ENCODE data around the gene VMAC.

The VMAC gene

DNA sequence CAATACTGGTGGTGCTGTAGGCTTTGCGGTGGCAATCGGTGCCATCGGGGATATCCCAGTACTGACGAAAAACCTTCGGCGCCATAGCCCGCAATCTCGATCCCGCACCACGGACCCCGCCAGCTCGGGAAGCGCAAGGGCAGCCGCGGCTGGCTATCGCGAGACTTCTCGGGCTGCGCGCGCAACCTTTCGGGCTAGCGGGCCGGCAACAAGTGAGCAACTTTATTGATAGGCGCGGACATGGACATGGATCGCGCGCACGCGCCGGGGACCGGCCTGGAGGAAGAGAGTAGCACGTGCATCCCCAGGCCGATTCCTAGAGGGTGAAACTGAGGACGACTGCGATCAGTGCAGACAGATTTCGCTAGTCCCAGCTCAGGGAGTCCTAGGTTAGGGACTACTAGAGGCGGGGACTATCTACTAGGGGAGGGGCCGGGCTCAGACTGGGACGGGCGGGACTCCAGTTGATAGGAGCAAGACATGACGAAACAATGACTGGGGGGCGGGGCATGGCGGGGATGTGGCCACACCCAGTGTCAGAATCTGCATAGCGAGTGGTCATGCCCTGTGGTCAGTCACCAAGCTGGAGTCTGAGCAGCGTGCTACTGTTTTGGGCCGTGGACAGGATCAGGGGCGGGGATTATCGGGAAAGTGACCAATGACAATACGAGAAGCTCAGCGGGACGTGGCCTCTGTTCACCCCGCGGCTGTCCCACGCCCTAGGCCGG is 884 bp upstream of the VMAC start, which contains the start of gene NDUFA11:
Gene NDUFA11, minus strand, starts transcription at position 167 of the 728 bp plus-strand sequence. Its CDS starts 82 bp downstream, at position 85.
- peak; percentile 93 for DNase-seq (ENCODE audit: extremely low read depth in 1 of 2, low read depth in 1 of 2)

DNA sequence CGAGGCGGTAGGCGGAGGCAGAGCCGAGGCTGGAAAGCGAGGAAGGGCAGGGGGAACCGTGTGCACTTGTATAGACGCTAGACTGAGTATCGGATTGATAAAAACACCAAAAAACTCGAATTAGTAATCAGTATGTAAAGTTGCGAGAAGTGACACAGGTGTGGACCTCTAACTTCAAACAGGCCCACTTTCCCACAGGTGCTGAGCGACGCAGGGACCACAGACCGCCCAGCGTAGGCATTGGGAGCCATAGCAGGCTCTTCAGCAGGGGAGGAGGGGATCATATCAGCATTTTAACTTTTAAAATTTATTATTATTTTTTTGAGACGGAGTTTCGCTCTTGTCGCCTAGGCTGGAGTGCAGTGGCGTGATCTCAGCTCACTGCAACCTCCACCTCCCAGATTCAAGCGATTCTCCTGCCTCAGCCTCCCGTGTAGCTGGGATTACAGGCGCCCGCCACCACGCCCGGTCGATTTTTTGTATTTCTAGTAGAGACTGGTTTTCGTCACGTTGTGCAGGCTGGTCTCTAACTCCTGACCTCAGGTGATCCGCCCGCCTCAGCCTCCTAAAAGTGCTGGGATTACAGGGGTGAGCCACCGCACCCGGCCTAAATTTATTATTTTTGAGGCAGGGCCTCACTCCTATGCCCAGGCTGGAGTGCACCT is 574 bp downstream of the VMAC start:
- DNase-seq (ENCODE audit: extremely low read depth in 1 of 2, low read depth in 1 of 2): no peak

DNA sequence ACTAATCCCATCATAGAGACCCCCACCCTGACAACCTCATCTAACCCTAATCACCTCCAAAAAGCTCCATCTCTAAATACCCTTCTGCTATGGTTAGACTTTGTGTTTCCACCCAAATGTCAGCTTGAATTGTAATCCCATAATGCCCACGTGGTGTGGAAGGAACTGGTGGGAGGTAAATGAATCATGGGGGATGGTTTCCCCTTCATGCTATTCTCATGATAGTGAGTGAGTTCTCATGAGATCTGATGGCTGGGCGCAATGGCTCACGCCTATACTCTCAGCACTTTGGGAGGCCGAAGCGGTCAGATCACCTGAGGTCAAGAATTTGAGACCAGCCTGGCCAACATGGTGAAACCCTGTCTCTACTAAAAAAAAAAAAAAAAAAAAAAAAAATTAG is 2.6 kb downstream of the VMAC start:
- no peak for DNase-seq (ENCODE audit: extremely low read depth in 1 of 2, low read depth in 1 of 2)

DNA sequence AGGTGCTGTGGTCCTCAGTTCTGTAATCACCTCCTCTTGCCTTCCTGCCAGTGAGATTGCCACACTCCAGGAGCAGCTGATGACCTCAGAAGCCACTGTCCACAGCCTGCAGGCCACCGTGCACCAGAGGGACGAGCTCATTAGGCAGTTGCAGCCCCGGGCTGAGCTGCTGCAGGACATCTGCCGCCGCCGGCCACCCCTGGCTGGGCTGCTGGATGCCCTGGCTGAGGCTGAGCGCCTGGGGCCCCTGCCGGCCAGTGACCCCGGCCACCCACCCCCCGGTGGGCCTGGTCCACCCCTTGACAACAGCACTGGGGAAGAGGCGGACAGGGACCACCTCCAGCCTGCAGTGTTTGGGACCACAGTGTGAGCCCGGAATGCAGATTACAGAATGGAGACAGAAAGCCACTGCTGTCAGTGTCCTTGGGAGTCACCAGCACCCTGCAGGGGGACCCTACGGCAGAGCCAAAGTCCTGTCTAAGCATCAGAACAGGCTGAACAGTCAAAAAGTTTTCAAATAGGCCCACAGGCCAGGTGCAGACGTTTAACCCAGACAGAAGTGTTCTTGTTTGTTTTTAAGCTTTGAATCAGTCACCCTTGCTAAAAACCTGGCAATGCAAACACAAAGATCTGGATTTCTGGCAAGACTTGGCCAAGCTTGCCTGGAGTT is 4.2 kb downstream of the VMAC start:
- no peak for DNase-seq (ENCODE audit: extremely low read depth in 1 of 2, low read depth in 1 of 2)

DNA sequence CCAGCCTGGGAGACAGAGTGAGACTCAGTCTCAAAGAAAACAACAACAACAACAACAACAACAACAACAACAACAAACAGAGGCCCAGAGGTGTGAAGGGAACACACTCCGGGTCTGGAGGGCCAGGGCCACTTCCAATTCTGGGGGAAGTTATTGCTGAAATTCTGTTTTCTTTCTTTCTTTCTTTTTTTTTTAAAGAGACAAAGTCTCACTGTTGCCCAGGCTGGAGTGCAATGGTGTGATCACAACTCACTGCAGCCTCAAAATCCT is 5.9 kb downstream of the VMAC start:
- no peak for DNase-seq (ENCODE audit: extremely low read depth in 1 of 2, low read depth in 1 of 2)

DNA sequence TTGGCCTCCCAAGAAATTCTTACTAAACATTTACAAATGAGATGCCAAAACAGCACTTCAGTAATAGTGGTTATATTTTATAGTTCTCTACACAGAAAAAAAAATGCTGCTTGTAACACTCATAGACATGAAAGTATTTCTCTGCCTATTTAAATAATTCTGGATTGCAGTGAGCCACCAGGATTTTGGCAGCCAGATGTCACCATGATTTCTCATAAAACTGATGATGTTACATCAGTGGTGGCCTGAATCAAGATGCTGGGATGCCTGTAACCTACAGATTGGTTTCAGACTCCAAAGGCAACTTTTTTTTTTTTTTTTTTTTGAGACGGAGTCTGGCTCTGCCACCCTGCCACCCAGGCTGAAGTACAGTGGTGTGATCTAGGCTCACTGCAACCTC is 6.7 kb downstream of the VMAC start:
- DNase-seq (ENCODE audit: extremely low read depth in 1 of 2, low read depth in 1 of 2): no peak

DNA sequence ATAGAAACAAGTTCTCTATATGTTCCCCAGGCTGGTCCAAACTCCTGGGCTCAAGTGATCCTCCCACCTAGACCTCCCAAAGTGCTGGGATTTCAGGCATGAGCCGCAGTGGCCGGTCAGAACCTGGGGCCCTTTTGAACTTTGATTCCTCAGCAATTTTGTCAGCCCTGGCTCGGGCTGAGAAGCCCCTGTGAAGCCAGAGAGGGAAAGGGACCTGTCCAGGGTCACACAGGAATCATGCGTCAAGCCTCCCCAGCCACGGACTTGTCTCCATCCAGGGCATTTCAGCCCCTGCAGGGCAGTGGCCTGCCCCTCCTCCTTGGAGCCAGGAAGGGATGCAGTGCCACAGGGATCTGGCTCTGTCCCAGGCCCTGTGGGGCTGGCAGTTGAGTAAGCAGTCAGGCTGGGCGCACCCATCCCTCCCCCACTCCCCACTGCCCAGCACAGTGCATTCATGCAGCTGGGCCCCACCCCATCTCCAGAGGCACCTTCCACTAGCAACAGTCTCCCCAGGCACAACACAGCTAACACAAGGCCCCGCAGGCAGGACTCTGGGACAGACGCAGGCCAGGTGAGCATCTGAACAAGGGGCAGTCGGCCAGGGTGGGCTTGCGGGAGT is 9.2 kb downstream of the VMAC start, which contains the start of gene CAPS:
Gene CAPS, plus strand, starts transcription at position 516 of the 619 bp plus-strand sequence. CDS start 153 bp downstream, outside the sequence.
- no peak for DNase-seq (ENCODE audit: extremely low read depth in 1 of 2, low read depth in 1 of 2)

DNA sequence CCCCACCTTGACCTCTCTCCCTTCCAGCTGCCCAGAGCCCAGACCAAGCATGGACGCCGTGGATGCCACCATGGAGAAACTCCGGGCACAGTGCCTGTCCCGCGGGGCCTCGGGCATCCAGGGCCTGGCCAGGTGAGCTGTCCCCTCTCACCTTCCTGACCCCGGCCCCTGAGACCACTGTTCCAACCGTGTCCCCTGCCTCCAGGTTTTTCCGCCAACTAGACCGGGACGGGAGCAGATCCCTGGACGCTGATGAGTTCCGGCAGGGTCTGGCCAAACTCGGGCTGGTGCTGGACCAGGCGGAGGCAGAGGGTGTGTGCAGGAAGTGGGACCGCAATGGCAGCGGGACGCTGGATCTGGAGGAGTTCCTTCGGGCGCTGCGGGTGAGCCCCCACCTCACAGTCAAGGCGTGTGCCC is 9.7 kb downstream of the VMAC start:
- DNase-seq (ENCODE audit: extremely low read depth in 1 of 2, low read depth in 1 of 2): no peak

DNA sequence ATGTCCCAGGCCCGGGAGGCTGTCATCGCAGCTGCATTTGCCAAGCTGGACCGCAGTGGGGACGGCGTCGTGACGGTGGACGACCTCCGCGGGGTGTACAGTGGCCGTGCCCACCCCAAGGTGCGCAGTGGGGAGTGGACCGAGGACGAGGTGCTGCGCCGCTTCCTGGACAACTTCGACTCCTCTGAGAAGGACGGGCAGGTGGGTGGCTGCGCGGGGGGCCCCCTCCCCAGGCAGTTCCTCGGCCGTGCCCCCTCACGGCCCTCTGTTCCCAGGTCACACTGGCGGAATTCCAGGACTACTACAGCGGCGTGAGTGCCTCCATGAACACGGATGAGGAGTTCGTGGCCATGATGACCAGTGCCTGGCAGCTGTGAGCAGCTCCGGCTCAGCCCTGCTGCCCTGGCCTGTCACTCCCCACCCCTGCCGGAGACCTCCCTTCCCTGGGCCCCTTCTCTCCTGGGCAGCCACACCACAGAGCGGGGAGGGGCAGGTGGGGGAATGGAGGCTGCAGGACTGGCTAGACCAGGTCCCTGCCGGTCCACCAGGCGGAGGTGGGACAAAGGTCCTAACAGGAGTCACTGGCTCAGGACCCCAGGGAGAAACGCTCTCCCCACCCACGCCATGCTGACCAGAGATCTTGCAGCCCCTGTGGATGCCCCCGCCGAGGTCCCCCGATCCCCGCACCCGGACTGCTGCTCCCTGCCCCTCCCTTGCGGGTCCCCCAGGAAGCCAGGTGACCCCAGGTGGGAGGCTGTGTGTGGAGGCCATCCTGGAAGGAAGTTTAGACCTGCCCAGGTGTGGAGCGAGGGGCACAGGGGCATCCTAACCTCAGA is 10.5 kb downstream of the VMAC start:
- no peak for DNase-seq (ENCODE audit: extremely low read depth in 1 of 2, low read depth in 1 of 2)

DNA sequence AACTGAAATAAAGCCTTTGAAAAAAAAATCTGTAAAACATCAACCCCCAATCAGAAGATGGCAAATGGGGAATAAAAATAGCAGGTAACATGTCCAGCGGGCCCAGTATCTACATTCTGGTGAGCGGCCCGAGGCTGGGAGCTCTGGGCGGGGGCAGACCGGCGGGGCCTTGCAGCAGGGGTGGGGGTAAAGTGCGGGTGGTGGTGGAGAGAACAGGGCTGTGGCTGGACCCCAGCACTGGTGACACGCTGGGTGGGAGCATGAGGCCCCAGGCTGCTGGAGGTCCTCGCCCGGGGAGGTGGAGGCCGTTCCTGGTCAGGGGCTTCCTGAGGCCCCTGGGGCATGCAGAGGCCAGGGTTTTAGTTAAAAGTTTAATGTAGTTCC is 11.1 kb downstream of the VMAC start:
- DNase-seq (ENCODE audit: extremely low read depth in 1 of 2, low read depth in 1 of 2): no peak

DNA sequence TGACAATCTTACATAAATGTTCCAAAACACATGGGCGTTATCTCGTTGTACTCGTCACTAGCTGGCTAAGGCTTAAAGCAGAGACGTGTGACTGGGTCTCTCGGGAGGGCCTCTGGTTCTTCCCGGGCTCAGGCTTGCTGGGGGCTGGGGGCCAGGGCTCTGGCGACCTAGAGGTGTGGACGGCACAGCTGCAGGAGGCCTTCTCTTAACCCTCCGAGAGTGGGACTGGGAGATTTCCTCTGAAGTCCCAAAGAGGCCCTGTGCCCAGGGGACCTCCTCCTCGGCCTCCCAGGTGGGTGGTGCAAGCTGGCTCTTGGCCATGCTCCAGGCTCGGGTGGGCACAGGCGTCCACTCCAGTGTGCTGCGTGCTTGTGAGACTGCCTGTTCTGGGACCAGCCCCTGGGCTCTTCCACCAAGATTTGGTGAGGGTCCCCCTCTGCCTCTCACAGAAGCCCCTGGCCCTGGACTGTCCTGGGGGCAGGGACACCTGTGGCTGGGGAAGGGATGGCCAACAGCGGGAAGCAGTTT is 11.6 kb downstream of the VMAC start:
- DNase-seq (ENCODE audit: extremely low read depth in 1 of 2, low read depth in 1 of 2): no peak

DNA sequence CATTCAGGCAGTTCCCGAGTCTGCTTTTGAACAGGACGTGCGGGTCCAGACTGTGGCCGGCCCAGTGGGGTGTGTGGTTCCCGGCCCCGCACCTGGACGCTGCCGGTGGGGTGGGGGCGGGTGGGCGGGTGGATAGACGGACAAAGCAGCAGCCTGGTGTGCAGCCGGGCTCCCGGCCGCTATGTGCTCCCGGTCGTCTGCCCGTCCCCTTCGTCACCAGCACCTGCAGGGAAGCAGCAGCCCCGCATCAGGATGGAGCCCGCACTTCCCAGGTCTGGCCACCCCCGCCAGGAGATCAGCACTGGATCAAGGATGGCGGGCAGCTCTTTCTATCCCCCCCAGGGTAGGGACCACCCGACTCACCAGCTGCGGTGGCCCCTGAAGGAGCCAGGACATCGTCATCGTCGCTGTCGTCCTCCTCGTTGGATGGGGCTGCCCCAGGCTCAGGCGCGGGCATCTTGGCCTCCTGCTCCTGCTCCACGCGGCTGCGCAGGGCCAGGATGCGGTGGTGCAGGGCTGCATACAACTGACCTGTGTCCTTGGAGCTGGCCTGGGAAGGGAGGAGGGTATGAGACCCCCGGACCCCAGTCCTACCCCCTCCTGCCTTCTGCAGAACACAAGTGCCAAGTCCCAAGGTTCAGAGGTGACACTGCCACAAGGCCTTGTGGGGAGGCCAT is 12.9 kb downstream of the VMAC start:
- DNase-seq (ENCODE audit: extremely low read depth in 1 of 2, low read depth in 1 of 2): no peak

DNA sequence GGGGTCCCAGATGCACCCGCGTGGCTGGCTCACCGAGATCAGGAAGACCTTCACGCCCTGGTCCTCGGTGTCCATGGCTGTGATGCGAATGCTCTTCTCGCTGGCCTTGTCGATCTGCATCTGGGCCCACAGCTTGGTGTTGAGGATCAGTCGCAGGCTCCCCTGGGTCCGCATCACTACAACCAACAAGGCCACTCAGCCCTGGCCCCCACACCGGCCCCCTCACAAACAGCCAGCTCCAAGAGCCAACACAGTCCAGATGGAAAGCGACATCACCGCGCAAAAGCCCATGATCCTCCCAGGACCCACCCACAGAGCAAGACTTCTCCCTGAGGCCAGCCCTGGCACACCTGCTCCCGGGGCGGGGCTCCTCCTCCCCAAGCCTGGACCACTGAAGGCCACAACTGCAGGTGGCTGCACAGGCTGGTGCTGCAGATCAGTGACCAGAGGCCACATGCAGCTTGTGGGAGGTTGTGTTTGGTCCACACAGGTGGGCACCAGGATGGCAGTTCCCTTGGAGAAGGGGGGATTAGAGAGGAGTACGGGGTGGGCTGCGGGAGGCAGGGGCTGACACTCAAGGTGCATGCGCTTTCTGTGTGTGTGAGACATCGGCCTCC is 13.9 kb downstream of the VMAC start:
- no peak for DNase-seq (ENCODE audit: extremely low read depth in 1 of 2, low read depth in 1 of 2)

DNA sequence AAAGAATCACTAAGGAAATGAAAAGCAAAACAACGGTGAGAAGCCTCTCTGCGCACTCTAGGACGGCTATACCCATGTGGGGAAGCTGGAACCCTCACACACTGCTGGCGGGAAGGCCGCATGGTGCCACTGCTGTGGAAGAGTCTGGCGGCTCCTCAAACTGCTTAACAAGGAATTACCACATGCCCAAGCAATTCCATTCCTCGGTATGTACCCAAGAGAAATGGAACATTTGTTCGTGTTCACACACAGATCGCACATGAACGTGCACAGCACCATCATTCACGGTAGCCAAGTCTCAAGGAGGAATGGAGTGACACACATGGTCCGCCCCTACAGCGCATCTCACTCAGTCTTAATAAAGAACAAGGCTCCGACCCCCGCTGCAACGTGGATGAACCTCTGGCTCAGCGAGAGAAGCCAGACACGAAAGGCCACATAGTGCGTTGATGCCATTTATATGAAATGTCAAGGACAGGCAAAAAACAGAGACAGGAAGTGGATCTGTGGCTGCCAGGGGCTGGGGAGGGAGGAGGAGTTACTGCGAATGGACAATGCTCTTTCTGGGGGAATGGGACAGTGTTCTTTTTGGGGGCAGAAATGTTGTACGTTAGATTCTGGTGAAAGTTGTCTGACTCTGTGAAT is 17.0 kb downstream of the VMAC start:
- no peak for DNase-seq (ENCODE audit: extremely low read depth in 1 of 2, low read depth in 1 of 2)

DNA sequence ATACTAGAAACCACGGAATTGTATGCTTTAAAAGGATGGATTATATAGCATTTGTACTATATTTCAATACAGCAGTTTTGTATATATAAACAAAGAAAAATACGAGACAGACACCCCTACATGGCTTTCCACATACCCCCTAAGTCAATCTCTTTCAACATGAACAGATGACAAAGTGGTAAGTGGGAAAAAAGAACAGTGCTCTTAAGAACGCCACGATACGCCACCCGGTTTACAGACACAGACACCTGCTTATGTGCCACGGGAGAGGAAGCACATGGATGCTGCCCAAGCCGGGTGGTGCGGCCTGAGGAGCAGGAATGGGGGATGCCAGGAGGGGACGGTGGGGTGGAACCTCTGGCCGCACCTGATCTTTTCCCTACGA is 17.5 kb downstream of the VMAC start:
- no peak for DNase-seq (ENCODE audit: extremely low read depth in 1 of 2, low read depth in 1 of 2)

DNA sequence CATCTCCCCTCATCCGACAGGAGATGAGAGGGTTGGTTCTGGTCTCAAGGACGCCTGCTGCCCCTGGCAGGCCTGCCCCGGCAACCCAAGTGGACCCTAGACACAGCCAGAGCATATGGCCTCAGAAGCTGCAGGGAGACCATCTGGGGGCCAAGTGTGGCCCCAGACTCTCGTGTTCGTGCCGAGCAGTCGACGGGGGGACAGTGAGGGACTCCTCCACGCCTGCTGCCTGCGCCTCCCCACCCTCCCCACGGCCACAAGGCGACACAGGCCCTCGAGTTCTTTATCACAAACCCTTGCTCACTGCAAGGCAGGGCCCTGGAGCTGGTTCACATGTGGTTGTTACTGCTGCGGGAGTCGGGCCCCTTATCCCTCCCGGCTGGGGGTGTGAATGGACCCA is 18.7 kb downstream of the VMAC start:
- DNase-seq (ENCODE audit: extremely low read depth in 1 of 2, low read depth in 1 of 2): no peak

DNA sequence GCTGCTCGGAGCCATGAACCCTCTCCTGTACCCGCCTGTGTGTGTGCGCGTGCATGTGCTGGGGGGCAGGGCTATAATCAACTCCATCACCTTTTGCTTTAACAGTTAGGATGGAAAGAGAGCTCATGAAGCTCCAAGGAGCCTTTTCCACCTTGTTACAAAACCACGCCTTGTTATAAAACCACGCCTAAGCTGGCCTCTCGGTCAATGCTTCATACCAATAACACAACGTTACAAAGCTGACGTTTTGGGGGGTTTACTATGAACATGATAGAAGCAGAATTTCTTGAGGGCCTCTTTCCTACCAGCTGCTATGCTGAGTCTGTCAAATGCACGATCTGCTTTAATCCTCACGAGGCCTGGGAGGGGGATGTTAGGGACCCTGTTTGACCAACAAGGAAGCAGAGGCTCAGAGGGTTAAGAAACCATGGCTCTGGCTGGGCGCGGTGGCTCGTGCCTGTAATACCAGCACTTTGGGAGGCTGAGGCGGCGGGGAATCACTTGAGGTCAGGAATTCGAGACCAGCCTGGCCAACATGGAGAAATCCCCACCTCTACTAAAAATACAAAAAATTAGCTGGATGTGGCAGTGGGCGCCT is 21.3 kb downstream of the VMAC start:
- DNase-seq (ENCODE audit: extremely low read depth in 1 of 2, low read depth in 1 of 2): no peak

DNA sequence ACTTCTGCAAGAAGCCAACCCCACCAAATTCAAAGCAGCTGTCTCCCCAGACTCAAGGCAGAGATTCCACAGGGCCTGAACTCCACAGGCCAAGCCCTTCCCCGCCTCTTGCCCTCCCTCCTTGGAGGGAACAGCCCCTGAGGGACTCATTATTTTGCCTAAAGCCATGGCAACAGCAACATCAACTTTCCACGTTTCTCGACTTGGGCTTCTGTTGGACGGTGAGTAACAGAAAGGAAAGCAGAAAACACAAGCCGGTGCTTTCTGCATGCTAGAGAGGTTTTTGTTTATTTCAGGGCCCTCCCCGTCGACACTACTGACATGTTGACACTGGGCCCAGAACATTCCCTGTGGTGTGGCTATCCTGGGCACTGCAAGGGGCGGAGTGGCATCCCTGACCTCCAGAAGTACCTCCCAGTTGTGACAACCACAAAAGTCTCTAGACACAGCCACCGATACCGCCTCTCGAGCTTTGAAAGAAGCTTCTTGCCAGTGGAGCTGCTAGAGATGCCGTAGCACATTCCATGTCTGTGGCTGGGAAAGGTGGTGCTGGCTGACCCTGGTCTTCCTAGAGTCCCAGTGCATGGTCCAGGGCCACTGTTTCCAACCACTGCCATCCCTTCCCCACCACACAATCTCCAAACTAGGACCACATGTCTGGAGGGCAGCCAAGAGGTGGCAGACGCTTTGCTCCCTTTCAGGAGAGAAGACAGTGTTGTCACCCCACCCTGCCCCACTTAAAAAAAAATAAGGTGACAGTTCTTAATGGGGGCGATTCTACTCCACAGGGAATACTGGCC is 22.2 kb downstream of the VMAC start:
- no peak for DNase-seq (ENCODE audit: extremely low read depth in 1 of 2, low read depth in 1 of 2)

Measured in stimulated activated CD8-positive, alpha-beta memory T cell treated with anti-CD3 and anti-CD28 coated beads, Interleukin-7, amount 100 ng/mL, for 48 hours (primary cell).